C4-2B (cell line): ENCODE measurements around the gene TMEM107.

ENCODE experiments used
- ZFX ChIP-seq: fragments of 450-650 bp; IDR thresholded peaks from 2 replicates; pipeline ENCODE4 v1.6.1; 2017
- TF ChIP-seq, protein P1 (sequence below): fragments of 450-650 bp; conservative IDR thresholded peaks from 2 replicates; pipeline ENCODE4 v1.5.1; 2017; ENCODE audit warnings: mild to moderate bottlenecking

DNA sequence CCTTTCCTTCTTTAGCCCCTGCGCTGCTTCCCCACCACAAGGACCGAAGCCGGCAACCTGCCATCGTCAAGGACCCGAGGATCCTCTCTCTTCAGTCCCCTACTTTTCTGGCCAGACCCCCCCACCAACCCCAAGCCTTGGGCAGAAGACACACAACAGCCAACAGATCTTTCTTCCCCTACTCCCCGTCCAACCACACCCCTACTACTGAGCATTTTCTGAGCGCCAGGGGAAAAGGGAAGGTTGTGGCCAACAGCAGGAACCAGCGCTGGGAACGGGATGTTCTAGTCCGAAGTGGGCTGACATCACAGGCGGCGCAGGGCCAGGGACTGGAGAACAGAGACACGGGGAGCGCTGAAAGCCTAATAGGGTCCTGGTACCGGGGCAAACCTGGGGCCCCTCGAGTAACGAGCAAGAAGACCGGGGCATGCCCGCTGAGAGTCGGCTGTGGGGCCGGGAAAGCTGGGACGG is 24.5 kb downstream of the TMEM107 start:
- TF ChIP-seq, protein P1, sequence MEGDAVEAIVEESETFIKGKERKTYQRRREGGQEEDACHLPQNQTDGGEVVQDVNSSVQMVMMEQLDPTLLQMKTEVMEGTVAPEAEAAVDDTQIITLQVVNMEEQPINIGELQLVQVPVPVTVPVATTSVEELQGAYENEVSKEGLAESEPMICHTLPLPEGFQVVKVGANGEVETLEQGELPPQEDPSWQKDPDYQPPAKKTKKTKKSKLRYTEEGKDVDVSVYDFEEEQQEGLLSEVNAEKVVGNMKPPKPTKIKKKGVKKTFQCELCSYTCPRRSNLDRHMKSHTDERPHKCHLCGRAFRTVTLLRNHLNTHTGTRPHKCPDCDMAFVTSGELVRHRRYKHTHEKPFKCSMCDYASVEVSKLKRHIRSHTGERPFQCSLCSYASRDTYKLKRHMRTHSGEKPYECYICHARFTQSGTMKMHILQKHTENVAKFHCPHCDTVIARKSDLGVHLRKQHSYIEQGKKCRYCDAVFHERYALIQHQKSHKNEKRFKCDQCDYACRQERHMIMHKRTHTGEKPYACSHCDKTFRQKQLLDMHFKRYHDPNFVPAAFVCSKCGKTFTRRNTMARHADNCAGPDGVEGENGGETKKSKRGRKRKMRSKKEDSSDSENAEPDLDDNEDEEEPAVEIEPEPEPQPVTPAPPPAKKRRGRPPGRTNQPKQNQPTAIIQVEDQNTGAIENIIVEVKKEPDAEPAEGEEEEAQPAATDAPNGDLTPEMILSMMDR: no peak
- TF ChIP-seq ZFX: no peak
